GM19238 (cell line): ENCODE measurements around the gene RHAG.

Experiments
- DNase-seq: peaks from one replicate; pipeline ENCODE4 v3.0.0; 2011; ENCODE audit warnings: low spot score; ENCODE audit not compliant: insufficient read length

Gene RHAG

GRCh38 chr6:49565261-49565660 is 71.4 kb downstream of the RHAG start:
- no peak for DNase-seq

GRCh38 chr6:49564552-49564951 is 72.1 kb downstream of the RHAG start:
- no peak for DNase-seq

- DNase-seq: no peak
Measured at GRCh38 chr6:49563006-49563886, 73.4 kb downstream of the RHAG start.

- DNase-seq: no peak
Measured at GRCh38 chr6:49558238-49558637, 78.4 kb downstream of the RHAG start.

- DNase-seq: no peak
Measured at GRCh38 chr6:49557177-49557576, 79.5 kb downstream of the RHAG start.

GRCh38 chr6:49556429-49556837 is 80.2 kb downstream of the RHAG start:
- no peak for DNase-seq

- no peak for DNase-seq
Measured at GRCh38 chr6:49555951-49556350, 80.7 kb downstream of the RHAG start.
